OCI-LY7 (cell line): ENCODE results near the gene CD9.
A peak's percentile ranks its signal among the peaks of the same experiment; 100 is the strongest.

ENCODE experiments used
- EZH2phosphoT487 ChIP-seq: fragments of 200-600 bp; sonication (generic); IDR thresholded peaks from 2 replicates; pipeline ENCODE4 v1.6.1; 2018; ENCODE audit warnings: low read depth, borderline replicate concordance, mild to moderate bottlenecking, mixed run types, antibody characterized with exemption, low read length, moderate library complexity, mixed read lengths
- TF ChIP-seq, protein P1 (sequence below): fragments of 200-600 bp; sonication (generic); conservative IDR thresholded peaks from 2 replicates; pipeline ENCODE4 v1.5.1; 2014; ENCODE audit warnings: mild to moderate bottlenecking, antibody characterized with exemption, low read length, moderate library complexity, mixed read lengths

DNA sequence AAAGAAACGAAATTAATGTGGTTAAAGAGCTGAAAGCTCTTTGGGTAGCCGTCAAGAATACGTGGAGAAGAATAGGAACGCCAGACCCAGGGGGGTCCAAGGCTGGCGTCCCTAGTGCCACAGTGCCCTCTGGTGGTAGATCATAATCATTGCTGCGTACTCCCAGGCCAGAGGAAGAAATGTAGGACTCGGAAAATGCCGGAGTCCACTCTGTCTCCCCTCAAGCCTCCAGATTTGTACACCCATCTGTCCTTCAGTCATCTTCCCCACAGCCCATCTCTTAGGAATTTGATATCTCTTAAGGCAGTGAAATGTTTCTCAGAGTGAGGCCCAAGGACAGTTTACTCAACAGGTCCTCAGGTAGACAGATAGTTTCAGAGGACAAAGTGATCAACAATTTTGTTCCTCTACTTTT lies 84.9 kb downstream of the CD9 start:
- TF ChIP-seq, protein P1, sequence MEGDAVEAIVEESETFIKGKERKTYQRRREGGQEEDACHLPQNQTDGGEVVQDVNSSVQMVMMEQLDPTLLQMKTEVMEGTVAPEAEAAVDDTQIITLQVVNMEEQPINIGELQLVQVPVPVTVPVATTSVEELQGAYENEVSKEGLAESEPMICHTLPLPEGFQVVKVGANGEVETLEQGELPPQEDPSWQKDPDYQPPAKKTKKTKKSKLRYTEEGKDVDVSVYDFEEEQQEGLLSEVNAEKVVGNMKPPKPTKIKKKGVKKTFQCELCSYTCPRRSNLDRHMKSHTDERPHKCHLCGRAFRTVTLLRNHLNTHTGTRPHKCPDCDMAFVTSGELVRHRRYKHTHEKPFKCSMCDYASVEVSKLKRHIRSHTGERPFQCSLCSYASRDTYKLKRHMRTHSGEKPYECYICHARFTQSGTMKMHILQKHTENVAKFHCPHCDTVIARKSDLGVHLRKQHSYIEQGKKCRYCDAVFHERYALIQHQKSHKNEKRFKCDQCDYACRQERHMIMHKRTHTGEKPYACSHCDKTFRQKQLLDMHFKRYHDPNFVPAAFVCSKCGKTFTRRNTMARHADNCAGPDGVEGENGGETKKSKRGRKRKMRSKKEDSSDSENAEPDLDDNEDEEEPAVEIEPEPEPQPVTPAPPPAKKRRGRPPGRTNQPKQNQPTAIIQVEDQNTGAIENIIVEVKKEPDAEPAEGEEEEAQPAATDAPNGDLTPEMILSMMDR = peak; percentile 98
- TF ChIP-seq EZH2phosphoT487 = no peak
